Kidney tubule cell (primary cell): ENCODE data around the gene PRR23C.
"Not testable (repeated sequence)": the region's sequence is repeated elsewhere in the genome, so short reads cannot be mapped to it uniquely, and the experiment has no call there.

Experiments
- DNase-seq: peaks from one replicate; pipeline ENCODE4 v3.0.0-alpha.2; 2018; ENCODE audit warnings: low spot score

Gene PRR23C

DNA sequence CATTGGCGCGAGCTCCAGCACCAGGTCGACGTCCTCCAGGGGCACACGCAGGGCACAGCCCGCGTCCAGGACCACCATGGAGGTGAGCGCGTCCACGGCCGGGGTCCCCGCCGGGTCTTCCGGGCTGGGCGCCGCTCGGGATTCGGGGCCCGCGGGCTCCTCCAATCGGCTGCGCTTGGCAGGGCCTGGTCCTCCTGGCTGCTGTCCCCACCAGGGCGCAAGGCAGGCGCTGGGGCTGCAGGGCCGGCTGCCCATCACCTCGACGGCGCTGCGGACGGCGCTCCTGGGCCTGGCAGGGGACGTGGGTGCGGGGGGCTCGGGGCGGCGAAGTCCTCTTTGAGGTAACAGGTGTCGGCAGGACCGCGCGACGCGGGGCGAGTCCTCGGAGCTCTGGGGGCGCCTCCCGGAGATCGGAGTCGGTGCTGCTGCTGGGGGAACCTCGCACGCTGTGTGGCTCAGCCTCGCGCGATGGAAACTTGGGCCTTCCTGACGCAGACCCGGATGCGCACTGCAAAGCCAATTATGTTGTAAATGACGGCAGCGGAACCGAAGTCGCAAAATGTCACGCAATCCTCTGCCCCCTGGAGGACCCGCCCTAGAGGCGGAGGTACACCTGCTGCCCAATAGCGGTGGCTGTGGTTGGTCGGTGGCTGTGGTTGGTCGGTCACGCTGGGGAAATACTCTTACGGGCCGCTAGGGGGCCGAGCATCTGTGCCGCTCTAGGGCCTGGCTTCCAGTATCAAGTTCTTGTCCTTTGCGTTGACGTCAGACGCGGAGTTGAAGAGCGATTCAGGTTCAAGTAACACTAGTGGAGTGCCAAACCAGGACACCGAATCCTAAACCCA is at the start of gene PRR23C:
PRR23C (minus strand) TSS at position 527 of the 845 bp plus-strand sequence; CDS start at position 255, 272 bp downstream.
- DNase-seq, result no peak

- no peak for DNase-seq
These were observed 49.1 kb upstream of the PRR23C start for GRCh38 chr3:139093840-139094239.

DNA sequence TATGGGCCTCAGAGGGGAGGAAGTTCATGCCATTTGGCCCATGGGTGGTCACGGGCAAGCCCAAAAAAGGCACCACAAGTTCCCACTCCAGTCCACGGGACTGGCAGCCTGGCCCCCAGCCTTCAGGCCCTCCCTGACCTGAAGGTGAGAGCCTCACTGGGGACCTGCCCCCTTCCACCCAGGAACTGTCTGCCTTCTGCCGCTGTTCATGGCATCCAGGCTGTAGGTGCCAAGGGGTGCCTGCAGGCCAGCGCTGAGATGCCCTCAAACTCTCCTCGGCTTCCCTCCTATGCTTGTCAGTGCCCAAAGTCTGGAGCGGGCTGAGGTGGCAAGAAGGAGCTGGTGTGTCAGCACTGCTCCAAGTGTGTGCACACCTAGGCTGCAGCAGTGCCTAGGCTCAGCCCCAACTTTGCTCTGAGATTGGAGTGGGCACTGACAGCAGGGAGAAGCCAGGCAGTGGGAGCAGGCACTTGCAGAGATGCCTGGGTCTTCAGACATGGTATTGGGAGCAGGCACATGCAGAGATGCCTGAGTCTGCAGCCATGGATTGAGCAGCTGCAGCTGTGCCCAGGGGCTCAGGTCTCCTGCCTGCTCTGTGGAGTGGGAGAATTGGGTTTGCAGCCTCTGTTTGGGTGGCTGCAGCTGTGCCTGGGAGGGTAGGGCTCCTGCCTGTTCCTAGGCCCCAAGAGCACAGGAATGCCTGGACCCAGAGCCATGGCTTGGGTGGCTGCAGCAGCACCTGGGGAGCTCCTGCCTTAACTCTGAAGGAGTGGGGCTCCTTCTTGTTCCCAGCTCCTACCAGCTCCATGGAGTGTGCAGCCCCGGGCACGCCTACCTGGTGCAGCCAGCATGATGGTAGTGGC is 44.0 kb upstream of the PRR23C start:
- no peak for DNase-seq

DNA sequence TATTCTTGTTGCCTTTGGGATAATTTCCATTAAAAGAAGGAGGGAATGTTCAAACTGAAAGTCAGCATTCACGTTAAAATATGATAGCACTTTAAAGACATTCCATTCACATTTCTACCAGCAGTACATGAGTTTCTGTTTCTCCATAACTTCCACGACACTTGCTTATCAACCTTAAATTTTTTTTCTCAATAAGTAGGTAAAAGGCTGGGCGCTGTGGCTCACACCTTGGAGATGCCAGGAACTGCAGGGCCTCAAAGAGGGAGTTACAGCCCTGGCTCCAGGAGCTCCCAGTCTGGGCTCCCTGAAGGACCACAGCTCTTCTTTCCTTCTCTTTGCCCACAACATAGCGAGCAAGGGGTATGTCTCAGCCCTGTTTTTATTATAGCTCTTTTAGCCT is 42.9 kb upstream of the PRR23C start:
- DNase-seq, result no peak

GRCh38 chr3:139084176-139084575 is 39.5 kb upstream of the PRR23C start:
- no peak for DNase-seq

DNA sequence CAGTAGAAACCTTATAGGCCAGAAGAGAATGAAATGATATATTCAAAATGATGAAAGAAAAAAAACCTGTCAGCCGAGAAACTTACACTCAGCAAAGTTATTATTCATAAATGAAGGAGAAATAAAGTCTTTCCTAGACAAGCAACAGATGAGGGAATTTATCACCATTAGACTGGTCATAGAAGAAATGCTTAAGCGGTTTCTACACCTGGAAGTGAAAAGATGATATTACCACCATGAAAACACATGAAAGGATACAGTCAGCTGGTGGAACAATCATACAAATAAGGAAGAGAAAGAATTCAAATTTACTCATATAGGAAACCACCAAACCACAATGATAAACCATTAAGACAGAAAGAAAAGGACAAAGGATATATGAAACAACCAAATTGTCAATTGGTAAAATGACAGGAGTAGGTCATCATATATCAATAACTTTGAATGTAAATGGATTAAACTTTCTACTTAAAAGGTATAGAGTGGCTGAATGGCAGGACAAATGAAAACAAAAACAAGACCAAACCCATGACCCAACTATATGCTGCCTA is 29.9 kb upstream of the PRR23C start:
- DNase-seq, result no peak

- no peak for DNase-seq
These were observed 18.2 kb upstream of the PRR23C start for GRCh38 chr3:139062918-139063317.

- DNase-seq, result no peak
These were observed 8.3 kb upstream of the PRR23C start for GRCh38 chr3:139052802-139053600.

DNA sequence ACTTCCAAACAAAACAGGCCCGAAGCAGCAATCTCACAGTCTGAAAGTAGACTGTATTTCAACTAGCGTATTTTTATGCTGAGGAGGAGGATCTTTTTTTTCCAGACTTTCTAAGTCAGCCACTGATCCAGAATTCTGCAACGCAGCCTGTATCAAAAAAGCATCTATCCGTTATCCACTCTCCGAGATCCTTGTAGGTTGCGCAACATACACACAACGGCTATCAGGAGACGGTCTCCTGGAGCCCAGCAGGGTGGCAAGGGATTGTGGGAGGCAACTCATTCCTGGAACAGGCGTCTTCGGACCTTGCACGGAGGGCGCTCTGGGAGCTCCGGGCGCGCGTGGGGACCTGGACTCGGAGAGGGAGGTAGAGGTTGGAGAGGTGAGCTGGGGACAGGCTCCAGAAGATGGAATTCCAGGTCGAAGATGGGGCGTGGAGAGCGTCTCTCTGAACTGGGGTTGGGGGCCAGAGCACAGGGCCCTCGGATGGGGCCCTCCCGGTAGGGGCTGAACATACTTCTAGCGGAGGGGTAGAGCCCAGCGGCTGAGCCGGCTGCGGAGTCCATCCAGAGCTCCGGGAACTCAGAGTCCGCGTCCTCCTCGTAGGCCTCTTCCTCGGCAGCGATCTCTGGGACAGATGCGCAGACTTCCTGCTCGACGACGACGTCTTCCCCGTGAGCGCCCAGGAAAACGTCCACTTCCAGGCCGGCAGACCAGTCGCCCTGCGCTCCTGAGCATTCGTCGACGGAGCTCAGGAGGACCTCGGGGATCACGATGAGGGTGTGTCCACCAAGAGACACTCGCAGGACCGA is 932 bp downstream of the PRR23C start:
- DNase-seq, result no peak

DNA sequence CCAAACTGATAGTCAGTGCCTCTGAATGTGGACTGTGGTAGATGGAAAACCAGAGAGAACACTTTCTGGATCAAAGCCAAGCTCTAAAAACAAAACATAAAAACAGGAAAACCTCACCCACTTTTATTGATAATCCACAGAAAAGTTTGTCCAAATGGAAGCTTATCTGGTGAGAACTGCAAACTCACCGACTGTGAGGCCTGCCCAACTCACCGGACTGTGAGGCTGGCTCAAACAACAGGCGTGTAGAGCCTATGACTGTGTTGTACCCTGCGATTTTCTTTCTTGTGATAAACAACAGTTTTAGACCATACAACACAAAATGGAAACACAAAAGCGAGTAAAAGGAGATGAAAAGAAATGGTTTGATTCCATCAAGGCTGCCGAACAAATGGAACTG is 7.2 kb downstream of the PRR23C start:
- no peak for DNase-seq

DNA sequence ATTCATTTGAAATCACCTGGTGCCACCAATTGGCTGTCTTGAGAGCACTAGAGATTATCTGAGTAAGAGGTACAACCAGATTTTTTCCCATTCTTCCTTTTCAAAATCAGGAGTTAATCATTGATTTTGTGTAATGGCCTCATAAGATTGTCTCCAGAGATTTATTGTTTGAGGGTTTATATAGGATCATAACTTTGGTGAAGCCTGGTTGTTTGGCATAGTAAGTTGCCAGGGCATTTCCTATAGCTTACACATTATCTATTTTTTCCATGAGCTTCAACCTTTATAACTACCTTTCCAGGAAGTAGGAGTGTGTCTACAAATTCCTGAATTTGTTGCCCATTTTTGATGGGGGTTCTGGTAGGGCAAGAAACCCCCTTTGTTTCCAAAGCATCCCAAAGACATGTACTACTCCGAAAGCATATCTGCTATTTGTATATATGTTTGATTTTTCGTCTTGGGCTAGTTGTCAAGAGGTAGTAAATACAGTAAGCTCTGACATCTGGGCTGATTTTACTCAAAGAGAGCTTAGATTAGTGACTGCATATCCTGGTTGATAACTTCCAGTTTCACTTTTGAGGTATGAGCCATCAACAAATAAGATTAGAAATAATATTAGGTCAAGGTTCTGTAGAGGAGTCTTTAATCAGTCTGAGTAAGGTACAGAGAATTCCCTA is 12.2 kb downstream of the PRR23C start:
- no peak for DNase-seq

- DNase-seq, result not testable (repeated sequence)
These were observed 14.1 kb downstream of the PRR23C start for GRCh38 chr3:139030576-139030975.

- no peak for DNase-seq
These were observed 19.7 kb downstream of the PRR23C start for GRCh38 chr3:139024968-139025367.

- no peak for DNase-seq
These were observed 23.8 kb downstream of the PRR23C start, which contains the start of gene PRR23B for GRCh38 chr3:139020868-139021234. Gene PRR23B (minus strand): TSS chr3:139020926. CDS start chr3:139020661, 265 bp downstream.

DNA sequence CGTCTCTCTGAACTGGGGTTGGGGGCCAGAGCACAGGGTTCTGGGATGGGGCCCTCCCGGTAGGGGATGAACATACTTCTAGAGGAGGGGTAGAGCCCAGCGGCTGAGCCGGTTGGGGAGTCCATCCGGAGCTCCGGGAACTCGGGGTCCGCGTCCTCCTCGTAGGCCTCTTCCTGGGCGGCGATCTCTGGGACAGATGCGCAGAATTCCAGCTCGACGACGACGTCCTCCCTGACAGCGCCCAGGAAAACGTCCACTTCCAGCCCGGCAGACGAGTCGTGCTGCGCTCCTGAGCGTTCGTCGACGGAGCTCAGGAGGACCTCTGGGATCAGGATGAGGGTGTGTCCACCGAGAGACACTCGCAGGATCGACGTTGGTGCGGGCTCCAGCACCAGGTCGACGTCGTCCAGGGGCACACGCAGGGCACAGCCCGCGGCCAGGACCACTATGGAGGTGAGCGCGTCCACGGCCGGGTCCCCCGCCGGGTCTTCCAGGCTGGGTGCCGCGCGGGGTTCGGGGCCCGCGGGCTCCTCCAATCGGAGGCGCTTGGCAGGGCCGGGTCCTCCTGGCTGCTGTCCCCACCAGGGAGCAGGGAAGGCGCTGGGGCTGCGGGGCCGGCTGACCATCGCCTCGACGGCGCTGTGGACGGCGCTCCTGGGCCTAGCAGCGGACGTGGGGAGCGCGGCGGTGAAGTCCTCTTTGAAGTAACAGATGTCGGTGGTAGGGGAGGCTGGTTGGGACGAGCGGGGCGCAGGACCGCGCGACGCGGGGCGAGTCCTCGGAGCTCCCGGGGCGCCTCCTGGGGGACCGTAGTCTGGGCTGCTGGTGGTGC is 24.4 kb downstream of the PRR23C start:
- DNase-seq, result no peak

DNA sequence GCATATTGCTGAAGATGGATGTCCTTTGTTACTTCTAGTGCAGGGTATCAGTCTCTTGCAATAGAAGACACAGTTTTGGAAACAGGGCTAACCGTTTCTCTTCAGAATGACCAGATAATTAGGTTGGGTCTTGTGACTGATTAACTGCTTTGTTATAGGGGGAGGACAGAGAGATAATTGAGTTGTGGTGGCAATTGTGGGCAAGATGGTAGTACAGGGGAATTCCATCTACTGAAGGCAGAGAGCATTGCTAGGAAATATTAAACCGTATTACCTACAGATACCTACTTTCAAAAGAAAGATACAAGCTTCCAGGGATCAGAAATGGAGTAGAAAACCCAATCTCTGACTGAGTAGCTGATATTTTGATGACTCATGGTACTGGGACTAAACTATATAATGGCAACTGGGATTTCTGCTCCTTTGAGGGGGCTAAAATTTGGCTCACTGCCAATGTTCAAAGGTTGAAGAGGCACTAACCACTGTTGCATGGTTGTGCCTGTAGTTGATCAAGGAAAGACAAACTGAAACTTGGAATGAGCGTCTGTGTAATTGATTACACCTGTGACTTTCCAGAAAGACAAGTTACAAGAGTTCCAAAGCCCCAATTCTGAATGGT is 28.2 kb downstream of the PRR23C start:
- peak; percentile 7 for DNase-seq

DNA sequence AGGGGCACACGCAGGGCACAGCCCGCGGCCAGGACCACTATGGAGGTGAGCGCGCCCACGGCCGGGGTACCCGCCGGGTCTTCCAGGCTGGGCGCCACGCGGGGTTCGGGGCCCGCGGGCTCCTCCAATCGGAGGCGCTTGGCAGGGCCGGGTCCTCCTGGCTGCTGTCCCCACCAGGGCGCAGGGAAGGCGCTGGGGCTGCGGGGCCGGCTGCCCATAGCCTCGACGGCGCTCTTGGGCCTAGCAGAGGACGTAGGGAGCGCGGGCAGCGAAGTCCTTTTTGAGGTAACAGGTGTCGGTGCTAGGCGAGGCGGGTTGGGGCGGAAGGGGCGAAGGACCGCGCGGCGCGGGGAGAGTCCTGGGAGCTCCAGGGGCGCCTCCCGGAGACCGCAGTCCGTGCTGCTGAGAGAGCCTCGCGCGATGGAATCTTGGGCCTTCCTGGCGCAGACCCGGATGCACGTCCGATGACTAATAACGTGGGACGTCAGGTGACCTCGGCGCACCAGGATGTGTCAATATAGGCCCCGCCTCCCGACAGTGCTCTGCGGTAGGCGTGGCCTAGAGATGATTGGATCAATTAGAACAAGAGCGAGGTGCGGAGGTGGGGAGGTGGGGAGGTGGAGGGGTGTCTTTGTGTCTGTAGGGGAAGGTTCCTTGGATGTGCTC is 38.5 kb downstream of the PRR23C start, which contains the start of gene PRR23A:
PRR23A (minus strand) TSS at position 218 of the 666 bp plus-strand sequence; CDS start at position 218, 0 bp downstream.
- no peak for DNase-seq

- no peak for DNase-seq
These were observed 39.2 kb downstream of the PRR23C start for GRCh38 chr3:139005356-139005993.
